ENCODE measurements around the gene DNAI4.

- TF ChIP-seq POLR2A (IDR thresholded peaks at IDR 0.05) (no peak), CTCF (IDR thresholded peaks at IDR 0.05) (no peak)
Observed at GRCh38 chr1:66954208-66954607, 29.6 kb upstream of the DNAI4 start.

Measured in body of pancreas (tissue), 4 donors.